ENCODE measurements around the gene ALAS2.

DNA sequence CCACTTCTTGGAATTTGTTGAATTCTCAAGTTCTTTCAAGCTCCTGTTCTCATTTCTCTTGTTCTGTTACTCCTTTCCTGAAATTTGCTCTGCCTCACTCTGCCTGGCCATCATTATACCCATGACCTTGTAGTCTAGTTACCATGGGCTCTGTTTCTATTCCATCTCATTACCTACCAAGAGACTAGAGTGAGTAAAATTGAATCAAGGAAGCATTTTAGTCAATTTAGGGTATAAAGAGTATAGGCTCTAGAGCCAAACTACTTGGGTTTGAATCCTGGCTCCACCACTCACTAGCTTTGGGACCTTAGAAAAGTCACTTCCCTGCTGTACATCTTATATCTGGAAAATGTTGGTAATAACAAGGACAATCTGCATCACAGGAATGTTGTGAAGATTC, 2.2 kb downstream of the ALAS2 start:
- TF ChIP-seq CTCF (IDR thresholded peaks at IDR 0.05): no peak
- no peak for TF ChIP-seq POLR2A (IDR thresholded peaks at IDR 0.05)
